ENCODE results near the gene ZDHHC19.

GRCh38 chr3:196169836-196170240 is 41.4 kb downstream of the ZDHHC19 start:
- TF ChIP-seq CTCF (IDR thresholded peaks at IDR 0.05) (no peak), POLR2A (IDR thresholded peaks at IDR 0.05) (no peak)

All from gastroesophageal sphincter (tissue), 3 donors.